ENCODE results near the gene USP32.
"Not testable (repeated sequence)": the region's sequence is repeated elsewhere in the genome, so short reads cannot be mapped to it uniquely, and the experiment has no call there.

USP32 gene

GRCh38 chr17:60392042-60392844 lies at the start of gene USP32:
USP32 (minus strand) TSS chr17:60392133; CDS start chr17:60391939, 194 bp downstream.
- peak; percentile 98 for DNase-seq

- DNase-seq: no peak
These were observed 47.6 kb upstream of the USP32 start for GRCh38 chr17:60439501-60439900.

- no peak for DNase-seq
These were observed 44.7 kb upstream of the USP32 start for GRCh38 chr17:60436676-60437075.

- peak; percentile 44 for DNase-seq
These were observed 43.6 kb upstream of the USP32 start for GRCh38 chr17:60435244-60436167.

- not testable (repeated sequence) for DNase-seq
These were observed 41.4 kb upstream of the USP32 start for GRCh38 chr17:60433021-60433997.

GRCh38 chr17:60430561-60430960 lies 38.6 kb upstream of the USP32 start:
- not testable (repeated sequence) for DNase-seq

GRCh38 chr17:60428491-60428890 lies 36.6 kb upstream of the USP32 start:
- DNase-seq: not testable (repeated sequence)

GRCh38 chr17:60426596-60426995 lies 34.7 kb upstream of the USP32 start:
- DNase-seq: no peak

- no peak for DNase-seq
These were observed 33.7 kb upstream of the USP32 start for GRCh38 chr17:60425626-60426025.

- DNase-seq: no peak
These were observed 31.9 kb upstream of the USP32 start for GRCh38 chr17:60423865-60424264.

GRCh38 chr17:60422162-60422665 lies 30.3 kb upstream of the USP32 start, which contains the start of gene CHCT1:
CHCT1 (plus strand) TSS chr17:60422489; CDS start chr17:60422593, 104 bp downstream.
- DNase-seq: no peak

- peak; percentile 81 for DNase-seq
These were observed 29.6 kb upstream of the USP32 start for GRCh38 chr17:60421273-60422161.

- DNase-seq: not testable (repeated sequence)
These were observed 27.9 kb upstream of the USP32 start for GRCh38 chr17:60419875-60420274.

GRCh38 chr17:60419003-60419402 lies 27.1 kb upstream of the USP32 start:
- not testable (repeated sequence) for DNase-seq

- DNase-seq: no peak
These were observed 24.5 kb upstream of the USP32 start for GRCh38 chr17:60416368-60416925.

GRCh38 chr17:60415146-60415545 lies 23.2 kb upstream of the USP32 start:
- DNase-seq: no peak

- no peak for DNase-seq
These were observed 20.8 kb upstream of the USP32 start for GRCh38 chr17:60412701-60413100.

- no peak for DNase-seq
These were observed 18.1 kb upstream of the USP32 start for GRCh38 chr17:60410001-60410400.

- no peak for DNase-seq
These were observed 15.0 kb upstream of the USP32 start for GRCh38 chr17:60406887-60407286.

GRCh38 chr17:60403962-60404361 lies 12.0 kb upstream of the USP32 start:
- DNase-seq: no peak

- no peak for DNase-seq
These were observed 11.5 kb upstream of the USP32 start for GRCh38 chr17:60403523-60403810.

Measured in stimulated activated CD4-positive, alpha-beta T cell treated with anti-CD3 and anti-CD28 coated beads, Interleukin-1b, Interleukin-23, amount 100 ng/mL, for 48 hours (primary cell).